WTC11 (cell line): ENCODE results near the gene ADAM12. TPM values are rescaled to one million over a fixed set of nuclear protein-coding genes. Genes with fewer than 3 reads are reported as not detected.

Experiments used
- ATAC-seq: fragments of 200-7000 bp; cut with Tn5 transposase; 2 replicates; pipeline ENCODE4 v1.10.0; 2021; ENCODE audit warnings: mild to moderate bottlenecking, moderate library complexity
- CTCF ChIA-PET: fragments of 300-600 bp; sonication (Branson Sonifier 250); formaldehyde crosslinking; loops from one replicate; lab custom pipeline; 2021; ENCODE audit warnings: antibody characterized with exemption; lab: Charles Lee
- POLR2A ChIA-PET: fragments of 350-600 bp; sonication (Branson Sonifier 250); formaldehyde crosslinking; loops from one replicate; lab custom pipeline; 2021; ENCODE audit warnings: antibody characterized with exemption; lab: Charles Lee
- DNase-seq: peaks from one replicate; pipeline ENCODE4 v3.0.0; 2021; ENCODE audit warnings: low spot score
- H3K27ac Mint-ChIP-seq: 2 replicates; pipeline ENCODE4 v1.8.0; 2021; ENCODE audit warnings: mixed read lengths
- H3K27me3 Mint-ChIP-seq: 2 replicates; pipeline ENCODE4 v1.8.0; 2021; ENCODE audit warnings: low read depth, mild to moderate bottlenecking, moderate library complexity, mixed read lengths
- H3K36me3 Mint-ChIP-seq: 2 replicates; pipeline ENCODE4 v1.8.0; 2021; ENCODE audit warnings: mixed read lengths
- H3K4me1 Mint-ChIP-seq: 2 replicates; pipeline ENCODE4 v1.8.0; 2022; ENCODE audit warnings: mixed read lengths
- H3K4me3 Mint-ChIP-seq: 2 replicates; pipeline ENCODE4 v1.8.0; 2021; ENCODE audit warnings: mild to moderate bottlenecking, moderate library complexity, mixed read lengths
- H3K9me3 Mint-ChIP-seq: 2 replicates; pipeline ENCODE4 v1.8.0; 2021; ENCODE audit warnings: mixed read lengths
- ATF2 ChIP-seq: sonication (generic); formaldehyde crosslinking; IDR thresholded peaks from 2 replicates; pipeline ENCODE4 v1.8.1; 2022; ENCODE audit warnings: low read depth, missing genetic modification reagents, borderline replicate concordance
- ATF3 ChIP-seq: sonication (generic); formaldehyde crosslinking; conservative IDR thresholded peaks from 2 replicates; pipeline ENCODE4 v1.8.1; 2022; ENCODE audit warnings: mild to moderate bottlenecking, missing genetic modification reagents
- CBFB ChIP-seq: sonication (generic); formaldehyde crosslinking; IDR thresholded peaks from 2 replicates; pipeline ENCODE4 v1.8.1; 2022; ENCODE audit warnings: mild to moderate bottlenecking, low read depth, missing genetic modification reagents
- CDX4 ChIP-seq: fragments of 250-450 bp; sonication (Bioruptor Pico); IDR thresholded peaks from 2 replicates; pipeline ENCODE4 v1.9.0; 2021; ENCODE audit warnings: moderate library complexity, mild to moderate bottlenecking, inconsistent platforms, borderline replicate concordance
- CTCF ChIP-seq: fragments of 200-600 bp; IDR thresholded peaks from 2 replicates; pipeline ENCODE4 v1.8.0; 2022; ENCODE audit warnings: antibody characterized with exemption
- E2F4 ChIP-seq: sonication (generic); formaldehyde crosslinking; IDR thresholded peaks from 2 replicates; pipeline ENCODE4 v1.8.1; 2022; ENCODE audit warnings: low read depth, mild to moderate bottlenecking, moderate library complexity, missing genetic modification reagents, borderline replicate concordance
- EMX1 ChIP-seq: fragments of 250-450 bp; sonication (Bioruptor Pico); IDR thresholded peaks from 2 replicates; pipeline ENCODE4 v1.8.0; 2021; ENCODE audit warnings: mild to moderate bottlenecking
- ERG ChIP-seq: fragments of 250-450 bp; sonication (Bioruptor Pico); IDR thresholded peaks from 2 replicates; pipeline ENCODE4 v1.8.0; 2021; ENCODE audit warnings: mild to moderate bottlenecking
- FOXJ3 ChIP-seq: sonication (generic); formaldehyde crosslinking; IDR thresholded peaks from 2 replicates; pipeline ENCODE4 v1.9.0; 2021; ENCODE audit warnings: missing genetic modification reagents, mild to moderate bottlenecking, borderline replicate concordance
- IRF1 ChIP-seq: sonication (generic); formaldehyde crosslinking; IDR thresholded peaks from 2 replicates; pipeline ENCODE4 v1.8.0; 2023; ENCODE audit warnings: missing genetic modification reagents
- NR1H2 ChIP-seq: sonication (generic); formaldehyde crosslinking; IDR thresholded peaks from 2 replicates; pipeline ENCODE4 v1.9.0; 2021; ENCODE audit warnings: mild to moderate bottlenecking, moderate library complexity, missing genetic modification reagents
- NR3C1 ChIP-seq: sonication (generic); formaldehyde crosslinking; conservative IDR thresholded peaks from 2 replicates; pipeline ENCODE4 v1.8.1; 2023; ENCODE audit warnings: low read depth, mild to moderate bottlenecking, missing genetic modification reagents
- PREB ChIP-seq: sonication (generic); formaldehyde crosslinking; IDR thresholded peaks from 2 replicates; pipeline ENCODE4 v1.8.1; 2022; ENCODE audit warnings: mild to moderate bottlenecking, missing genetic modification reagents, moderate library complexity, borderline replicate concordance
- TP53 ChIP-seq: sonication (generic); formaldehyde crosslinking; IDR thresholded peaks from 2 replicates; pipeline ENCODE4 v1.8.1; 2023; ENCODE audit warnings: mild to moderate bottlenecking, missing genetic modification reagents
- ZNF219 ChIP-seq: sonication (generic); formaldehyde crosslinking; IDR thresholded peaks from 2 replicates; pipeline ENCODE4 v1.8.0; 2023; ENCODE audit warnings: missing genetic modification reagents, mild to moderate bottlenecking, borderline replicate concordance
- ZNF317 ChIP-seq: sonication (generic); formaldehyde crosslinking; IDR thresholded peaks from 2 replicates; pipeline ENCODE4 v1.8.1; 2023; ENCODE audit warnings: low read depth, mild to moderate bottlenecking, moderate library complexity, missing genetic modification reagents, borderline replicate concordance
- ZNF396 ChIP-seq: fragments of 250-450 bp; sonication (Bioruptor Pico); IDR thresholded peaks from 2 replicates; pipeline ENCODE4 v1.8.0; 2021; ENCODE audit warnings: mild to moderate bottlenecking, moderate library complexity, borderline replicate concordance
- ZNF532 ChIP-seq: fragments of 250-450 bp; sonication (Bioruptor Pico); IDR thresholded peaks from 2 replicates; pipeline ENCODE4 v1.9.0; 2021; ENCODE audit warnings: mild to moderate bottlenecking, borderline replicate concordance
- ZNF671 ChIP-seq: fragments of 250-450 bp; sonication (Bioruptor Pico); IDR thresholded peaks from 2 replicates; pipeline ENCODE4 v1.8.0; 2021; ENCODE audit warnings: mild to moderate bottlenecking
- ZSCAN18 ChIP-seq: fragments of 250-450 bp; sonication (Bioruptor Pico); IDR thresholded peaks from 2 replicates; pipeline ENCODE4 v2.1.2; 2022; ENCODE audit warnings: mild to moderate bottlenecking, moderate library complexity
- total RNA-seq: library from RNA; stranded (reverse); gene quantifications from 3 replicates; pipeline ENCODE4 v1.2.3, GENCODE V29; 2021

Gene ADAM12
- total RNA-seq, 1 experiment from 2014 or later, result 0.22 TPM

- peaks cover 21% of the 10 kb centered on the region for H3K4me1 Mint-ChIP-seq
- ChIA-PET CTCF (interaction anchor here (1.1 kb wide), 1 partner anchor 200 kb away, joined by 3 read pairs; no protein-coding TSS in a partner anchor), POLR2A (no interaction called here)
- TF ChIP-seq ZNF396 (CRISPR knock-in tag) (no peak), CBFB (CRISPR knock-in tag) (no peak), CTCF (no peak), CDX4 (CRISPR knock-in tag) (no peak), ZNF671 (no peak), ZNF219 (CRISPR knock-in tag) (no peak), TP53 (CRISPR knock-in tag) (no peak), PREB (CRISPR knock-in tag) (no peak), NR3C1 (CRISPR knock-in tag) (no peak), ZNF532 (CRISPR knock-in tag) (no peak), NR1H2 (CRISPR knock-in tag) (no peak), E2F4 (CRISPR knock-in tag) (no peak), ZSCAN18 (CRISPR knock-in tag) (no peak), IRF1 (no peak), ZNF317 (CRISPR knock-in tag) (no peak), FOXJ3 (CRISPR knock-in tag) (no peak), ERG (CRISPR knock-in tag) (no peak), ATF2 (CRISPR knock-in tag) (no peak), ATF3 (CRISPR knock-in tag) (no peak), EMX1 (CRISPR knock-in tag) (no peak)
- H3K36me3 Mint-ChIP-seq, result no peaks in the 10 kb centered on the region
- no peak overlapping the region for H3K4me3 Mint-ChIP-seq
- H3K27me3 Mint-ChIP-seq, result peaks cover 8% of the 10 kb centered on the region
- H3K27ac Mint-ChIP-seq, result no peak overlapping the region
- no peak for ATAC-seq
- no peak for DNase-seq
- H3K9me3 Mint-ChIP-seq, result peaks cover 16% of the 10 kb centered on the region
These were observed 254.2 kb downstream of the ADAM12 start for GRCh38 chr10:126133906-126134656.
